Activated CD4-positive, alpha-beta T cell treated with anti-CD3 and anti-CD28 coated beads, Interleukin-2, amount 50 U/mL, for 16 hours (primary cell): ENCODE data around the gene CTCF.

Experiments
- DNase-seq: peaks from one replicate; pipeline ENCODE4 v3.0.0-alpha.2; 2020

CTCF gene

GRCh38 chr16:67537270-67537635 lies 25.1 kb upstream of the CTCF start:
- DNase-seq = no peak

DNA sequence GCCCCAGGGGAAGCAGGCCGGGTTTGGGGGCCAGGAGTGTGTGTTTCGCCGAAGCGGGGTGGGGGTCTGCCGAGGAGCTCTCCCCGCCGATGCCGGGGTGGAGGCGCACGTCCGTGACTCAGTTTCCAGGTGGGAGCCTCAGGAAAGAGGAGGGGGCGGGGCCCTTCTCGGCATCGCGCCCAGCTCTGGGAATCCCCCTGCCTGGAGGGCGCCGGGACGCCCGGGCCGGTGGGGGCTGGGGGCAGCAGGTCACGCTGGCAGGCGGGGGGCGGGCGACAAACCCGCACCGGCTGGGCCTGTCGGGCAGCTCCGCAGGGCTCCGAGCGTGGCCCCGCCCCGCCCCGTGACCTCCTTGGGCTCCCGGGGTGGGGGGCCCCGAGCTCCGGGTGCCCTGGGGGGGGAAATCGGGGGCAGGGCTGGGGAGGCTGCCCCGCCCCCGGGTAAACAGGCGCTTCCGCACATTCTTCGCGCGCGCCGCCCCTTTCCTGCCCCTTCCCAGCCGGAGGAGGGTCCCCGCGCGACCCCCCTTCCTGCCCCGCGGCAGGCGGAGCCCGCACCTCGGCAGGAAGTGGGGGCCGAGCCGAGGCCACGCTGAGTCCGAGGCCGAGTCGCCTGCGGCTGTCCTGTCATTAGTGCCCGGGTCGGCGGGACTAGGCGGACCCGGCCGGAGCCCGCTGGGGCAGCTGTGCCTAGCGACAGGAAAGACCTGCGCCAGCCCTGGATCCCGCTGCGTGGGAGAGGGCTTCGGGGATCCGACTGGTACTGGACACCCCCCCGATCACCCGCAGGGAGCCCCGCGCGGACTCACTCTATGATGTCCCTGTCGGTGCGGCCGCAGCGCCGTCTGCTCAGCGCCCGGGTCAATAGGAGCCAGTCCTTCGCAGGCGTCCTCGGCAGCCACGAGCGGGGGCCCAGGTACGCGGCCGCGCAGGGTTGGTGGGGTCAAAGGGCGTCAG lies 24.4 kb upstream of the CTCF start:
- peak; percentile 34 for DNase-seq

GRCh38 chr16:67538666-67539101 lies 23.6 kb upstream of the CTCF start:
- DNase-seq = no peak

DNA sequence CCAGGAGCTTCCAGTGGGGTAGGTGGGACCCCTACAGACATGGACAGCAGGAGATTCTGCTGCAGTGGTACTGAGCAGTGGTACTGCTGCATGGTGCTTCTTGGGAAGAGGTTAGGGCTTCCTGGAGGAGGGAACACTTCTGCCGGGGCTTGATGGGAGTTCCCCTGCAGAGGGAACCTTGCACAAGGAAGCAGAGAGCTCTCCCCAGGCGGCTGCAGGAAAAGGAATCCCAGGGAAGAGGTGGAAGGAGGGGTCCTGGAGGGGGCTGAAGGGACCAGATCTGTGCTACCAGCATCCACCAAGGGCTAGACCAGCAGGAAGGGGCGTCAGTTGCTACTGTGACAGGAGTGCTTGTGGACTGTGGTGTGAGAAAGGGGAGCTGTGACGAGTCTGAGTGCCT lies 23.1 kb upstream of the CTCF start:
- DNase-seq = no peak

DNA sequence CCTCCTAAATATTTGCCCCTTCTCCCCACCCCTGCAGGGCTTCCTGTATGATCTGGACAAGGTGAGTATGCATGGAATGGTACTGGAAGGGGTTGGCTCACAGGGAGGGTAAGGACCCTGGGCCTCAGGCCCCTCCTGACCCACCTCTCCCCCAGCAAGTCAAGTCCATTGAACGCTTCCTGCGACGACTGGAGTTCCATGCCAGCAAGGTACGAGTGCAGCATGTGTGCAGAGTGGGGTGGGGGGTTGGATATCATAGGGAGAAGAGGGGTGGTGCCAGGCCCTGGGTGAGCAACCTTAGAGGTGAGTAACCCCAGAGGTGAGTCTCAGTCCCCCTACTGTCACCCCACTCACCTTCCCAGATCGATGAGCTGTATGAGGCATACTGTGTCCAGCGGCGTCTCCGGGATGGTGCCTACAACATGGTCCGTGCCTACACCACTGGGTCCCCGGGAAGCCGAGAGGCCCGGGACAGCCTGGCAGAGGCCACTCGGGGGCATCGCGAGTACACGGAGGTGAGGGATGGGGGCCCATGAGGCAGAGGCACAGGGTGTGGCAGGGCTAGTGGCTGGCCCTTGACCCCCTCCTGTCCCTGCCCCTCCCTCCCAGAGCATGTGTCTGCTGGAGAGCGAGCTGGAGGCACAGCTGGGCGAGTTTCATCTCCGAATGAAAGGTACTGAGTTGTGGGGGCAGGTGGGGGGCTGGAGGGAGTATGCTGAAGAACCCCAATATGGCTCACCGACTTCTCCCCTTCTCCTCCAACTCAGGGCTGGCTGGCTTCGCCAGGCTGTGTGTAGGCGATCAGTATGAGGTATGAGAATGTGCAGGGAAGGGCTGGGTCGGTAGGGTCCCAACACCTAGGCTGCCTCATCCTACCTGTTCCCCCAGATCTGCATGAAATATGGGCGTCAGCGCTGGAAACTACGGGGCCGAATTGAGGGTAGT lies 22.4 kb upstream of the CTCF start:
- no peak for DNase-seq

DNA sequence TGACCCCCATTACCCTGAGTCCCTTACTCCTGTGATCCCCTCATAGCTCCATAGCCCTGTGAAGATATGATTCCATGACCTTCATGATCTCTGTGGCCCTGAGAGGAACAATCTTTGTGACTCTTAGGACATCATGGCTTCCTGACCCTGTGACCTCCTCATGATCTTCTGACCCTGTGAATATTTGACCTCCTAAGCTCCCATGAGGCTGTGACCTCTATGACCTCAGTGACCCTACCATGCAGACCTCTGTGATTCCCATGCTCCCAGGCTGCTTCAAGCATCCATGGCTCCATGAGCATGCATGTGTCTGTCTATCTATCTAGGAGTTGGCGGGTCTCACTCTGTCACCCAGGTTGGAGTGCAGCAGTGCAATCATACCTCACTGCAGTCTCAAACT lies 21.6 kb upstream of the CTCF start:
- no peak for DNase-seq

- no peak for DNase-seq
Measured at GRCh38 chr16:67541391-67542263, 20.7 kb upstream of the CTCF start.

DNA sequence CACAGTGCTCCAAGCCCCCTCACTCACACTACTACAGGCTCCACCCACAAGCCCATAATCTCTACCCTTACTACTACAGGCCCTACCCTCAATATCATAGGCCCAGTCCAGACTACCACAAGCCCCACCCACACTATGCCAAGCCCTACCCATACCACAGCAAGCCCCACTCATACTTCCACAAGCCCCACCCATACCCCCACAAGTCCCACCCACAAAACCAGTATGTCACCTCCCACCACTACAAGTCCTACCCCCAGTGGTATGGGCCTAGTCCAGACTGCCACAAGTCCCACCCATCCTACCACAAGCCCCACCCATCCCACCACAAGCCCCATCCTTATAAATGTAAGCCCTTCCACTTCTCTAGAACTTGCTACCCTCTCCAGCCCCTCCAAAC lies 19.9 kb upstream of the CTCF start:
- peak; percentile 78 for DNase-seq

GRCh38 chr16:67543036-67543435 lies 19.3 kb upstream of the CTCF start:
- no peak for DNase-seq

- DNase-seq = no peak
Measured at GRCh38 chr16:67543582-67543981, 18.7 kb upstream of the CTCF start.

DNA sequence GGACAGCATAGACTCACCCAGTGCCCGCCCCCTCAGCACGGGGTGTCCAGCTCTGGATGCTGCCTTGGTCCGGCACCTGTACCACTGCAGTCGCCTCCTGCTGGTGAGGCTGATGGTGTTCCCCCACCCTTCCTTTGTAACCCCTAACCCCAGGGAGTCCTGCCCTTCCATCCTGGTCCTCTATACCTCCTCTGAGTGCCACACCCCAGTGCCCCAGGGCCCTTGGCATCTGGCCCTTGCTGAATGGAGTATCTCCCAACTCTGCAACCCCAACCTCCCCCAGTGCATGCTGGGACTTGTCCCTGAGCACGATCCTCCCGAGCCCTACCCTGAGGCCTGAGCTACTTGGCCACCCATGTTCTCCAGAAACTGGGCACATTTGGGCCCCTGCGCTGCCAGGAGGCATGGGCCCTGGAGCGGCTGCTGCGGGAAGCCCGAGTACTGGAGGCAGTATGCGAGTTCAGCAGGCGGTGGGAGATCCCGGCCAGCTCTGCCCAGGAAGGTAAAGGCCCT lies 17.9 kb upstream of the CTCF start:
- no peak for DNase-seq

- no peak for DNase-seq
Measured at GRCh38 chr16:67544844-67545664, 17.3 kb upstream of the CTCF start.

- DNase-seq = no peak
Measured at GRCh38 chr16:67545665-67546024, 16.7 kb upstream of the CTCF start.

DNA sequence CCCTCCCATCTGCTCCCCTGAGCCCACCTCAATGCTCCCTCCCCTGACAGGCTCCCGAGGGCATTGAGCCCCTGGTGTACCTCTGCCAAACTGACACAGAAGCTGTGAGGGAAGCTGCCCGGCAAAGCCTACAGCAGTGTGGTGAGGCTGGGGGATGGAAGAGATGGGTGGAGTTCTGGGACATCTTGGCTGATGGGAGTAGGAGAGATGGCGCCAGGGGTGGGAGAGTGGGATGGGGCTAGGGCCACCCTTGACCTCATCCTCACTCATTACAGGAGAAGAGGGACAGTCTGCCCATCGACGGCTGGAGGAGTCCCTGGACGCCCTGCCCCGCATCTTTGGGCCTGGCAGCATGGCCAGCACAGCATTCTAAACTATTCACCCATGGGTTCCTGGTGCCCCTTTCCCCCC lies 16.2 kb upstream of the CTCF start:
- DNase-seq = no peak

DNA sequence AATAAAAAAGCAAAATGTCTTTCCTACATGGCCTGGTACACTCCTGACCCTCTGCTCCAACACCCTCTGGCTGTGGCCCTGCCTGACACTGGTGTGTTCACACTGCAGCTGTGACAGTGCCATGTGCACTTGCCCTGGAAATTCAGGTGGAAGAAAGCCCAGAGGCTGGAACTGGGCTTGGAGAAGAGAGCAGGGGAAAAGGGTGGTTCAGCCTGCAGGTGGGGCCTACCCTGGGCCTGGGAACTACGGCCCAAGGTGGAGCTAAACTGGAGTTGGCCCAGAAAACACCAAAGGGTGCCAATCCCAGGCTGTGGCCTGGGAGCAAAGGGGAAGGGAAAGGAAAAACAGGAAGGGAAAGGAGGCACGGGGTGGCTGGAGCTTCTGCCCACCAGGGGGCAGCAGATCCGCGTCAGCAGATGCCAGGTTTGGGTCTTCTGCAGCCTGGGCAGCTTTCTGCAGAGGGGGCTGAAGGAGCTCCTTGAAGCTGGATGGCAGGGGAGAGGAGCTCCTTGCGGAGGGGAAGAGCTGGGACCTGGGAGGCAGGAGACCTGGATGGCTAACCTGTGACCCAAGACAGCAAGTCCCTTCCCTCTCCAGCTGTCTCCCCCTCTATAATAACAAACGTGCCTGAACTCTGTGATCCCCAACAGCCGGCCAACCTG lies 15.4 kb upstream of the CTCF start:
- peak; percentile 74 for DNase-seq

DNA sequence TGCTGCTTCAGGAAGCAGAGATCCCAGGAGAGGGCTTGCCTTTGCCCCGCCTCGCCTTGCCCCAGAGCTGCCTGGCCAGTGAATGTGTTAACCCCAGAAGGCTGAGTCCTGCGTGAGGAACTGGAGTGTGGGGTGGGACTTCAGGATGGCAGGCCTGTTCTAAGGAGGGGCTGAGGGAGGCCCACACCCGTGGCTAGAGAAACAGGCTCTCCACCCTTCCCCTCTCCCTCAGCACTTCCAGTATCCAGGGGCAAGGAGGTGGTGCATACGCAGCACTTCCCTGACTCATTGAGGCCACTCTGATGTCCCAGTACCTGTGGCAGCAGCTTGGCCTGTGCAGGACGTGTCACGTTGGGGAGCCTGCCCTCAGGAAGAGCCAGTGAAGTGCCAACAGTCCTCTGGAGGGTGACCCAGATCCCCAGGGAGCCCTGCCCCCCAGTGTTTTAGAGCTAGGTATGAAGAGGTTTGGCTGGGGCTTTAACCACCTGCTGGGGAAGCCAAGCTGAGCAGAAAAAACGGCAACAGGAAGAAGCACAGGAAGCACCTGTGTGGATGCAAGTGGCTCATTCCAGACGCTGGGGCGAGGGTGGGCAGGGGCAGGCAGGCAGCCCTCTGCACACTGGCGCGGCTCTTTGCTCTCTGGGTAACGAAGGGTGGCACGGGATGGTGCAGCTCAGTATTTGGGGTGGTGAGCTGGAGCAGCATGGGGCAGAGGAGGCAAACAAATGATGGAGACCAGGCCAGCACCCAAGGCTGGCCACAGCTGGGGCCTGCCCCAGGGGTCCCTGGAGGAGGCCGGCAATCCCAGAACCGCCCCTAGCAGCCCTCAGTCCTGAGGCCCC lies 14.7 kb upstream of the CTCF start:
- peak; percentile 32 for DNase-seq

DNA sequence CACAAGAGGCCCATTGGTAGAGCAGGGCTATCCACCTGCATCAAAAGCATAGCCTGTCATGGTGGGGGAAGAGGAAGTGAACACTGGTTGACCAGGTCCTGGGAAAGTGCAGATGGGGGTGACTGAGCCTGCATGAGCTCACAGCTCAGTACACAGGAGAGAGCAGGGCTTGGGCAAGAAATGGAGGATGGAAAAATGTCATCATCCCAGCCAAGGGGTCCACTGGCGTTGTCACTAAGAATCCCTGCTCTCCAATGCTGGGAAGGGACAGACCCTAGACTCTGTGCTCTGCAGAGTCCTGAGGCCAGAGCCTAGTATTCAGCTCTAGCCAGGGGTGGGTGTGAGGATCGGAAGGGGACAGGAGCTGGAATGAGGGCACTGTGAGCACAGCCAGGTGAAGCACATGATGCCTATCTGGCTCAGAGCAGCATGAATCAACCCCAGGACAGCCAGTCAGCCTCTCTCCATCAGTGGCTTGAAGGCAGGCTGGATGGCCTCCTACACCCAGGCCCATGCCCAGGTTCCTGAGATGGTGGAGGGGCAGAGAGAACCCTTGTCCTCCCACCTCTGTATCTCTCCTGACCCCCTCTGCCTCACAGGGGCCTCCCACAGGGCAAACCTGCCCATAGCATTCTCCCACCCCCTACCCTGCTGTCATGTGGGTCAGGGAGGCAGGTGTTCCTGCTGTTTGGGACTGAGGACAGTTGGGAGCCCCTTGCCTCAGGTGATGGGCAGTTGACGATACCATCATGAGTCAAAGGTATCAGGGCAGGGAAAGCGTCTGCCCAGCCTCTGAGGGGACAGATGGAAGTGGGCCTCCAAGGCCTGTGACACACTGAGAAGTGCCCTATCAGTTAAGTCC lies 13.8 kb upstream of the CTCF start:
- no peak for DNase-seq

- DNase-seq = no peak
Measured at GRCh38 chr16:67549240-67549639, 13.1 kb upstream of the CTCF start.

DNA sequence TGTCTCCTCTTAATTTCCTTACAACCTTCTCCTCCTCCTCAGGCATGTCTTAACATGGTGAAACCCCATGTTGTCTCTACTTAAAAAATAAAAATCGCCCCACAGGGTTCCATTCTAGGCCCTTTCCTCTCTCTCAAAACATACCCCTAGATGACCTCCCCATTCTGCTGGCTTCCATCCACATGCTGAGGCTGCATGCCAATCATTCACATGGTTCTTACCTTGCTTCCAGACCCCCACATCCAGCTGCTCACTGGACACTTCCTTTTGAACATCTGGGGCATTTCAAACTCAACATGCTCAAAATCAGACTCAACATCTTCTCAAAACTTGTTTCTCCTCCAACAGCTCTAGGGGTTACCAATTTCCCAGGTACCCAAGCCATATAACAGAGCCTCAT lies 12.4 kb upstream of the CTCF start:
- DNase-seq = no peak
